ENCODE measurements around the gene NPLOC4. TPM values are rescaled to one million over a fixed set of nuclear protein-coding genes. Genes with fewer than 3 reads are reported as not detected.

Gene NPLOC4
- total and polyA plus RNA-seq, 2 donors (not counting 1 experiment from before 2014, with no cell fraction given), result 70.2 to 101 TPM

GRCh38 chr17:81508639-81509206 is 128.2 kb downstream of the NPLOC4 start:
- Histone ChIP-seq H4K20me1 (ENCODE audit: control insufficient read depth, insufficient read depth, low read length, poor library complexity, severe bottlenecking) (peaks cover 44% of the 10 kb centered on the region), H3K36me3 (replicated peaks in 1 of 2; ENCODE audit: control extremely low read depth in 1 of 2, control insufficient read depth in 1 of 2, extremely low read depth in 1 of 2, insufficient read depth in 2 of 2, low read length in 1 of 2) (peaks cover 0 to 36% of the 10 kb centered on the region in 2 experiments), H3K4me3 (ENCODE audit: control extremely low read depth in 1 of 5, extremely low read depth in 1 of 5, insufficient read depth in 1 of 5, low read depth in 2 of 5, low read length in 4 of 5) (peak overlapping the region in 2 of 5 experiments; percentile 84 to 86), H3K79me2 (ENCODE audit: control insufficient read depth, insufficient read depth, low read length) (peaks cover 39% of the 10 kb centered on the region), H3K9me3 (ENCODE audit: control extremely low read depth in 1 of 3, control insufficient read depth in 2 of 3, insufficient read depth in 1 of 3, low read length in 2 of 3) (no peaks in the 10 kb centered on the region), H3K4me2 (replicated peaks; ENCODE audit: low read depth, low read length, poor library complexity, severe bottlenecking) (peak overlapping the region; percentile 99), H2AFZ (ENCODE audit: insufficient read depth, low read depth, low read length, poor library complexity, severe bottlenecking) (no peak overlapping the region), H3K9ac (ENCODE audit: low read length) (peak overlapping the region; percentile 93), H3K4me1 (ENCODE audit: control insufficient read depth in 2 of 2, insufficient read depth in 2 of 2, low read length in 2 of 2) (peaks cover 28 to 39% of the 10 kb centered on the region in 2 donors), H3K27ac (ENCODE audit: low read length in 2 of 2) (peak overlapping the region in 1 of 2 donors; percentile 81), H3K27me3 (replicated peaks in 1 of 4; ENCODE audit: control extremely low read depth in 1 of 4, control insufficient read depth in 3 of 4, insufficient read depth in 4 of 4, low read length in 3 of 4) (no peaks in the 10 kb centered on the region)
- Mint-ChIP-seq H3K27ac (peak overlapping the region; percentile 94), H3K9me3 (ENCODE audit: insufficient read depth) (no peaks in the 10 kb centered on the region), H3K4me1 (peaks cover 44% of the 10 kb centered on the region), H3K4me3 (peak overlapping the region; percentile 97), H3K27me3 (no peaks in the 10 kb centered on the region)
- DNase-seq (no peak), ATAC-seq (ENCODE audit: low read depth) (no peak)
- ChIA-PET CTCF (interaction anchor here (0.7 to 3.4 kb wide), 10 partner anchors 8 to 217 kb away, joined by 3 to 17 read pairs (median 4); partner anchors contain the start of gene FAAP100), POLR2A (interaction anchor here (0.5 to 3.7 kb wide), 7 partner anchors 10 to 1670 kb away, joined by 3 to 32 read pairs (median 5); no protein-coding TSS in a partner anchor)
- TF ChIP-seq CTCF (IDR thresholded peaks at IDR 0.05) (no peak), EZH2 (IDR thresholded peaks at IDR 0.05; ENCODE audit: borderline replicate concordance, insufficient read depth, low read depth, low read length, poor library complexity, severe bottlenecking) (no peak)
- WGBS (ENCODE audit: insufficient coverage), result 83% methylated on average over 8 of the region's 10 CpGs
- intact Hi-C loops (cut with micrococcal nuclease), result loop anchor here (1.0 kb wide), 1 partner anchor 113 kb away; the partner anchor contains the start of gene BAHCC1

Small RNA genes lying within 50 kb of the gene (small RNA-seq; reads per million reads assigned to genes)
- gene RF00019 (ENCODE audit: insufficient read length, low read depth, low replicate concordance), result not detected

Other genes with a start within 250 kb of the NPLOC4 start
- gene BAHCC1, start 241.7 kb downstream of the NPLOC4 start, total RNA-seq, result 0.12 and 0.44 TPM in 2 replicates
- 0.48 and 1.3 TPM in 2 replicates for gene BAHCC1, start 241.7 kb downstream of the NPLOC4 start, polyA plus RNA-seq
- 773 and 803 TPM in 2 replicates for gene ACTG1, start 124.3 kb downstream of the NPLOC4 start, total RNA-seq
- 1,677 and 1,778 TPM in 2 replicates for gene ACTG1, start 124.3 kb downstream of the NPLOC4 start, polyA plus RNA-seq
- 6.3 and 7.4 TPM in 2 replicates for gene FSCN2, start 108.7 kb downstream of the NPLOC4 start, total RNA-seq
- gene FSCN2, start 108.7 kb downstream of the NPLOC4 start, polyA plus RNA-seq, result 7.1 and 12.0 TPM in 2 replicates
- gene FAAP100, start 84.8 kb downstream of the NPLOC4 start, total RNA-seq, result 60.7 and 62.0 TPM in 2 replicates
- 59.3 and 72.7 TPM in 2 replicates for gene FAAP100, start 84.8 kb downstream of the NPLOC4 start, polyA plus RNA-seq
- gene TSPAN10, start 84 bp upstream of the NPLOC4 start, total RNA-seq, result 1.1 and 1.6 TPM in 2 replicates
- gene TSPAN10, start 84 bp upstream of the NPLOC4 start, polyA plus RNA-seq, result 0.34 and 0.45 TPM in 2 replicates
- gene PDE6G, start 19.4 kb upstream of the NPLOC4 start, total RNA-seq, result 0.69 and 0.92 TPM in 2 replicates
- gene PDE6G, start 19.4 kb upstream of the NPLOC4 start, polyA plus RNA-seq, result 1.1 and 1.6 TPM in 2 replicates
- gene OXLD1, start 29.5 kb upstream of the NPLOC4 start, total RNA-seq, result 38.6 and 39.5 TPM in 2 replicates
- 53.5 and 102 TPM in 2 replicates for gene OXLD1, start 29.5 kb upstream of the NPLOC4 start, polyA plus RNA-seq
- gene CCDC137, start 29.6 kb upstream of the NPLOC4 start, total RNA-seq, result 36.0 and 41.7 TPM in 2 replicates
- gene CCDC137, start 29.6 kb upstream of the NPLOC4 start, polyA plus RNA-seq, result 12.9 and 18.8 TPM in 2 replicates
- gene ARL16, start 46.7 kb upstream of the NPLOC4 start, total RNA-seq, result 32.5 and 35.3 TPM in 2 replicates
- 61.4 and 101 TPM in 2 replicates for gene ARL16, start 46.7 kb upstream of the NPLOC4 start, polyA plus RNA-seq
- gene HGS, start 46.9 kb upstream of the NPLOC4 start, total RNA-seq, result 184 and 190 TPM in 2 replicates
- 206 and 220 TPM in 2 replicates for gene HGS, start 46.9 kb upstream of the NPLOC4 start, polyA plus RNA-seq
- gene MRPL12, start 66.3 kb upstream of the NPLOC4 start, total RNA-seq, result 23.8 and 24.1 TPM in 2 replicates
- 15.9 and 25.6 TPM in 2 replicates for gene MRPL12, start 66.3 kb upstream of the NPLOC4 start, polyA plus RNA-seq
- 5.0 and 6.5 TPM in 2 replicates for gene SLC25A10, start 75.2 kb upstream of the NPLOC4 start, total RNA-seq
- 2.9 and 3.9 TPM in 2 replicates for gene SLC25A10, start 75.2 kb upstream of the NPLOC4 start, polyA plus RNA-seq
- gene GCGR, start 167.0 kb upstream of the NPLOC4 start, total RNA-seq, result not detected in 2 replicates
- gene GCGR, start 167.0 kb upstream of the NPLOC4 start, polyA plus RNA-seq, result not detected in 2 replicates
- gene MCRIP1, start 196.2 kb upstream of the NPLOC4 start, total RNA-seq, result 69.7 and 74.3 TPM in 2 replicates
- 59.2 and 84.0 TPM in 2 replicates for gene MCRIP1, start 196.2 kb upstream of the NPLOC4 start, polyA plus RNA-seq
- gene PPP1R27, start 197.9 kb upstream of the NPLOC4 start, total RNA-seq, result not detected in 2 replicates
- not detected in 2 replicates for gene PPP1R27, start 197.9 kb upstream of the NPLOC4 start, polyA plus RNA-seq
- 191 and 197 TPM in 2 replicates for gene P4HB, start 223.4 kb upstream of the NPLOC4 start, total RNA-seq
- 37.4 and 42.5 TPM in 2 replicates for gene P4HB, start 223.4 kb upstream of the NPLOC4 start, polyA plus RNA-seq
- gene ARHGDIA, start 234.2 kb upstream of the NPLOC4 start, total RNA-seq, result 262 and 263 TPM in 2 replicates
- gene ARHGDIA, start 234.2 kb upstream of the NPLOC4 start, polyA plus RNA-seq, result 510 and 744 TPM in 2 replicates